ENCODE results near the gene TGM1.

The TGM1 gene

DNA sequence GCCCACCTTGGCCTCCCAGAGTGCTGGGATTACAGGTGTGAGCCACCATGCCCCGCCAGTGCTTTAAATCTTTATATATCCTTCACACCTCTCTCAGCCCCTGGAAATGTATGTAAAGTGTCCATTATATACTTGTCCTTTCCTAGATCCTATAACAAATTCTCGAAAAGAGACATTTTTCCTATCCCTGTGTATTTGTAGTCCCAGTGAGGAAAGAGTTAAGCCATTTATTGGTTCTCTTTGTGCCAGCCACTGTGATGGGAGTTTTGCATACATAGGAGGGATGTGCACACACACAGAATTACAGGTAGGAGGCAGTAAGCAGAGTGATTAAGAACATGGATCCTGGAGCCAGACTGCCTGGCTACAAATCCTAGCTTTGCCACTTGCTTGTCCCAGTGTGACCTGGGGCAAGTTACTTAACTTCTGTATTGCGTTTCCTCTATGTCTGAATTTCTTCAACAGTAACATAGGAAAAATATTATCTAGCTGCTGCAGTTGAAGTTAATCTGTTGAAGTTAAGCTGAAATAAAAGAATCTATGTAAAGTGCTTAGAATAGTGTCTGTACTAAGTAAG lies 10.5 kb upstream of the TGM1 start:
- Histone ChIP-seq H4K20me1 (ENCODE audit: insufficient read depth) (no peaks in the 10 kb centered on the region), H3K4me1 (ENCODE audit: low read depth, poor library complexity, severe bottlenecking) (peaks cover 24% of the 10 kb centered on the region), H3K9ac (no peak overlapping the region), H3K4me3 (IDR thresholded peaks at IDR 0.05; ENCODE audit: insufficient read depth, low read depth, low read length) (no peak overlapping the region), H3K27me3 (ENCODE audit: insufficient read depth, low read depth) (no peaks in the 10 kb centered on the region), H3K79me2 (ENCODE audit: insufficient read depth, low read depth) (no peaks in the 10 kb centered on the region), H3K36me3 (ENCODE audit: insufficient read depth) (no peaks in the 10 kb centered on the region), H3K4me2 (peak overlapping the region; percentile 27; the same call in 1 of the 2 replicates), H3K27ac (peak overlapping the region; percentile 38; the same call in 1 of the 2 replicates), H2AFZ (ENCODE audit: low read depth) (no peak overlapping the region; the same call in 1 of the 2 replicates)
- TF ChIP-seq CTCF (conservative IDR thresholded peaks at IDR 0.05; ENCODE audit: low read depth, low read length), result peak; percentile 23; the same call in 1 of the 2 replicates

GRCh38 chr14:24272467-24272866 lies 9.5 kb upstream of the TGM1 start:
- Histone ChIP-seq H3K79me2 (ENCODE audit: insufficient read depth, low read depth) (no peaks in the 10 kb centered on the region), H3K36me3 (ENCODE audit: insufficient read depth) (no peaks in the 10 kb centered on the region), H3K4me2 (peak overlapping the region; percentile 51; the same call in 1 of the 2 replicates), H3K27ac (no peak overlapping the region), H3K27me3 (ENCODE audit: insufficient read depth, low read depth) (no peaks in the 10 kb centered on the region), H4K20me1 (ENCODE audit: insufficient read depth) (no peaks in the 10 kb centered on the region), H2AFZ (ENCODE audit: low read depth) (no peak overlapping the region), H3K9ac (no peak overlapping the region), H3K4me1 (ENCODE audit: low read depth, poor library complexity, severe bottlenecking) (peaks cover 24% of the 10 kb centered on the region), H3K4me3 (IDR thresholded peaks at IDR 0.05; ENCODE audit: insufficient read depth, low read depth, low read length) (no peak overlapping the region)
- TF ChIP-seq CTCF (conservative IDR thresholded peaks at IDR 0.05; ENCODE audit: low read depth, low read length), result no peak

- H3K79me2 ChIP-seq (ENCODE audit: insufficient read depth, low read depth), result no peaks in the 10 kb centered on the region
- peak overlapping the region; percentile 51 for H3K4me2 ChIP-seq
- no peak for TF ChIP-seq CTCF (conservative IDR thresholded peaks at IDR 0.05; ENCODE audit: low read depth, low read length)
Observed at GRCh38 chr14:24271834-24272263, 8.9 kb upstream of the TGM1 start.

GRCh38 chr14:24271134-24271833 lies 8.3 kb upstream of the TGM1 start, which contains the start of gene RABGGTA:
TSS of gene RABGGTA (minus strand) at chr14:24271597. CDS start at chr14:24271115, 482 bp downstream.
- no peaks in the 10 kb centered on the region for H3K27me3 ChIP-seq (ENCODE audit: insufficient read depth, low read depth)
- TF ChIP-seq CTCF (conservative IDR thresholded peaks at IDR 0.05; ENCODE audit: low read depth, low read length), result no peak
- H3K4me2 ChIP-seq, result peak within 1 kb of the TSS; percentile 80
- H2AFZ ChIP-seq (ENCODE audit: low read depth), result peak within 1 kb of the TSS; percentile 78
- no peaks in the 10 kb centered on the region for H3K79me2 ChIP-seq (ENCODE audit: insufficient read depth, low read depth)
- peak within 1 kb of the TSS; percentile 94 for H3K9ac ChIP-seq
- peak within 1 kb of the TSS; percentile 83 for H3K27ac ChIP-seq
- H3K4me1 ChIP-seq (ENCODE audit: low read depth, poor library complexity, severe bottlenecking), result peaks cover 24% of the 10 kb centered on the region
- no peaks in the 10 kb centered on the region for H4K20me1 ChIP-seq (ENCODE audit: insufficient read depth)
- no peaks in the 10 kb centered on the region for H3K36me3 ChIP-seq (ENCODE audit: insufficient read depth)
- no peak within 1 kb of the TSS for H3K4me3 ChIP-seq (IDR thresholded peaks at IDR 0.05; ENCODE audit: insufficient read depth, low read depth, low read length)

More at GRCh38 chr14:24271834-24272263, 8.9 kb upstream of the TGM1 start:
- H3K27me3 ChIP-seq (ENCODE audit: insufficient read depth, low read depth), result no peaks in the 10 kb centered on the region
- H3K36me3 ChIP-seq (ENCODE audit: insufficient read depth), result no peaks in the 10 kb centered on the region
- H3K4me1 ChIP-seq (ENCODE audit: low read depth, poor library complexity, severe bottlenecking), result peaks cover 24% of the 10 kb centered on the region
- no peaks in the 10 kb centered on the region for H4K20me1 ChIP-seq (ENCODE audit: insufficient read depth)
- peak overlapping the region; percentile 83; the same call in 1 of the 2 replicates for H3K27ac ChIP-seq
- peak overlapping the region; percentile 94; the same call in 1 of the 2 replicates for H3K9ac ChIP-seq
- H3K4me3 ChIP-seq (IDR thresholded peaks at IDR 0.05; ENCODE audit: insufficient read depth, low read depth, low read length), result no peak overlapping the region
- peak overlapping the region; percentile 52; the same call in 1 of the 2 replicates for H2AFZ ChIP-seq (ENCODE audit: low read depth)

Data from KMS-11 (cell line).